Activated T-cell treated with anti-CD3 and anti-CD28 coated beads, Interleukin-2, amount 50 U/mL, for 1 hour (primary cell): ENCODE data around the gene AKIRIN2.

Source experiments
- DNase-seq: peaks from one replicate; pipeline ENCODE4 v3.0.0-alpha.2; 2020

Gene AKIRIN2

GRCh38 chr6:87653074-87653962 lies 48.7 kb downstream of the AKIRIN2 start:
- DNase-seq, result no peak

DNA sequence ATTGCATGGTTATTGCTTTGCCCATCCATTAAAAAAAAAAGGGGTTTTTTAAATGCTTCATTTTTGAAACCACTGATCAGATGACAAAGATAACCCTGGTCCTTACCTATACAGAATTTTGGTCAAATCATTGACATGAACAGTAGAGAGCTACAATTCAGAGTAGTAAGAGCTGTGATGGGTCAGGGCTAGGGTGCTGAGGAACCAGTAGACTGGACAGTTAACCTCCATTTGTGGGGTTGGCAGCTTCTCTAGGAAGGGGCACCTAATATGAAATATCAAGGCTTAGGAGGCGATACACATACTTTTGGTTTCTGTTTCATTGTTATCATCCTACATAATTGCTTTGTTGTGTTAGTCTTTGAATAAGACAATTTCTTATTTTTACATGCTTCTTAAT lies 57.0 kb downstream of the AKIRIN2 start:
- DNase-seq, result no peak

DNA sequence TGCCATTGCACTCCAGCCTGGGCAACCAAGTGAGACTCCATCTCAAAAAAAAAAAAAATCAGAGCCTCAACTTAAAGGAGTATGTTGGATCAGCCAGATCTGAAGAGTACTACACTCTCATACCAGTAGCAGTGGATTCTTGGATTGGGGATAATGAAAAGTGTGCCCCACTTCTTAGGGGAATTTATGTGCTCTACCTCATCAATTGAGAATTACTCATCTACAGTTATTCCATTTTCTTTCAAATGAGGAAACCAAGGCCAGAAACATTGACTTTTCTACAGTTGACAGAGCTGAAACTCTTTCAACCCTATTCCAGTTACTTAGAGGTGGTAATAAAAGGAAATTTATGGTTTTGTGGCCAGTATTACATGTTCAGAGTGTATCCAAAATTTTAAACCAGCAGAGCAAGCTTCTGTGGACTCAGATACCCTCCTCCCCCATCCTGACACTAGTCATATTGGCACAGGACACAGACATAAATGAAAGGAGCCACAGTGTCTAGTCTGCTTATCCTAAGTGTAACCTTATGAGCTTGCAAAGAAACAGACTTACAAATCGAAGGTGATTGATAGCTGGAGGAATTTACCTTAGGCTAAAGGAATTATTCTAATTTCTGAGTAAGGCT lies 60.9 kb downstream of the AKIRIN2 start:
- DNase-seq, result no peak

DNA sequence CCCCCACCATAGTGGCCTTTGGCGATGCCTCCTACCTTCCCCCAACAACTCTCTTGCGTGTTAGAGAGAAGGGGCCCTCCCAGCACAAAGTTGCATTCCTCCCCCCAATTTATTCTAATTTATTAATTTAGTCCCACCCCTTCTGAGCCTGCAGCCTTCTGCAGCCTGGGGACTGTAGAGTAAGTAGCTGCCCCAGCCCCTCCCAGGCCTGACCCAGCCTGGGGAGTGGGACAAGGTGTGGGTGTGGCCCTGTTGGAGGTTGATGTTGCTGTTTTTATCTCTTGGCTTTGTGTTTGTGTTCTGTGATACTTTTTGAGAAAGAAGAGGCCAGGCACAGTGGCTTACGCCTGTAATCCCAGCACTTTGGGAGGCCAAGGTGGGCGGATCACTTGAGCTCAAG lies 62.7 kb downstream of the AKIRIN2 start:
- DNase-seq, result no peak

DNA sequence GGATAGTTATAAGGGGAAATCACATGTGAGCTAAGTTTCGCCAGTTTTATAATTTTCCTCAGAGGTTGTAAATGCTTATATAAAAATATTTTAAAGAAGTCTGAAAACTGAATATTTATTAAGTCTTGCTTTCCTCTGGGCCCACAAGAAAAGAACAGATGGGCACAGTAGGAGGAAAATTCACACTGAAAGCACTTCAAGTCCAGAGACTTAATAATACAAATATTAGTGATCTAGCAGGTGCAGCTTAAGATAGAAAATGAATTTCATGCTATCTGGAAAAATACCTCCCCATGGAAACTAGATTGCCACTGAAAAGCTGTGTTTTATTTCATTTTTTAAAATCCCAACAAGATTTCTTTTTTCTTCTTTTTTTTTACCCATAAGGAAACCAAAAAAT lies 64.9 kb downstream of the AKIRIN2 start:
- no peak for DNase-seq

DNA sequence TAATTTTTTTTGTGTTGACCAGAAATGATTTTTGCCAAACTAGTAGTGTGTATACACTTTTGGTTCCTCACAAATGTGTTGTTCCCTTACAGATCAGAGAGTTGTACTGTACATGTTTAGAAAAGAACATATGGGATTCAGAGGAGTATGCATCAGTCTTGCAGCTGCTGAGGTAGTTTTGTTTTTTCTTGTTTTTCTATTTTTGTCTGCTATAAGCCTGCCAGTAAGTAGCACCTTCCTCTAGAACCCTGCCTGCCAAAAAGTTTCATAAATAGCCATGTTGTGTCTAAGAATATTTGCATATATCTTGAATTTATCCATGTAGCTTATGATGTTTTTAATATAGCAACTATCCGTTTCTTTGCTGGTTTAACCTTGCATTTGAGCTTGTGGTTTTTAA lies 65.7 kb downstream of the AKIRIN2 start:
- DNase-seq, result no peak

DNA sequence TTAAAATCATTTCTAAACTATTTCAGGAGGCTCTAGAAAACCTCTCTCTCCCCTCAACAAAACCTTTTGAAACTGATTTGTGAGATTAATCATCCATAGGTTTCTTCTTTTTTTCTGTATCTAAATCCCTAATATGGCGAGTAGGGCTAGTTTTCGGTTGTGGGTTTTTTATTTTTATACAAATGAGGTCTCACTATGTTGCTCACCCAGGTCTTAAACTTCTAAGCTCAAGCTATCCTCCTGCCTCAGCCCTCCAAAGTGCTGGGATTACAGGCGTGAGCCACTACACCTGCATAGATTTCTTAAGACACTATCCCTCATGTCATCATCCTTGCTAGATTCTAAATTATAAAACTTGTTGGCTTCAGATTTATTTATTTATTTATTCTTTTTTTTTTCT lies 68.2 kb downstream of the AKIRIN2 start:
- DNase-seq, result no peak

DNA sequence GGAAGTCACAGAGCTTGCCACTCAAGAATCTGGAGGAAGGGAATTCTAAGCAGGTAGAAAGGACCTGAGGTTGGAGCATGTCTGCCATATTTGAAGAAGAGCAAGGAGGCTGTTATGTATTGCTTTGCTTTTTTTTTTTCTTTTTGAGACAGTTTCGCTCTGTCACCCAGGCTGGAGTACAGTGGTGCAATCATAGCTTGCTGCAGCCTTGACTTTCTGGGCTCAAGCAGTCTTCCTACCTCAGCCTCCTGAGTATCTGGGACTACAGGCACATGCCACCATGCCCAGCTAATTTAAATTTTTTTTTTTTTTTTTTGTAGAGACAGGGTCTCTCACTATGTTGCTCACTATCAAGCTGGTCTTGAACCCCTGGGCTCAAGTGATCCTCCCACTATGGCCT lies 71.3 kb downstream of the AKIRIN2 start:
- no peak for DNase-seq

DNA sequence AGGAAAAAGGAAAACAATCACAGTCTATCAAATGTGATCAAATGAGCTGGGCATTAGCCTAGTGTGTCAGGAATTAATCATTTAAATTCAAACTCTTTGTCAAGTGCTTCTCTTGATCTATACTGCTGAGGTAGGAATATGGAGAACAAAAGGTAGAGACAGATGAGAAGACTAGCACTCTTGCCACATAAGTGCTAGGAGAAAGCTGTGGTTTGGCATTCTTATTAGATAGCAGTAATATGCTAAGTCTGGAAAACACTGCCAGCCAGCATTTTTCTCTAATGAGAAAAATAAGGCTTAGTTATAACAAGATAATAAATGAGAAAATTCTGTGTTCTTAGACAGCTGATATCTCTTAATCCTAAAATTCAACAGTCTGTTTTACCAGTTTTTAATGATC lies 73.2 kb downstream of the AKIRIN2 start:
- no peak for DNase-seq

- no peak for DNase-seq
Observed at GRCh38 chr6:87628424-87628823, 73.6 kb downstream of the AKIRIN2 start.
